AG04450 (cell line): ENCODE results near the gene CHRNG. TPM values are rescaled to one million over a fixed set of nuclear protein-coding genes. Genes with fewer than 3 reads are reported as not detected.

Experiments used
- CTCF ChIA-PET: fragments of 300-600, 350-600 bp; formaldehyde crosslinking; extraction: SDS; loops from one replicate; lab custom pipeline; 2022; ENCODE audit warnings: antibody characterized with exemption, inconsistent platforms; lab: Charles Lee
- POLR2A ChIA-PET: fragments of 350-600 bp; formaldehyde crosslinking; extraction: SDS; loops from one replicate; lab custom pipeline; 2021; ENCODE audit warnings: antibody characterized with exemption, inconsistent platforms; lab: Yijun Ruan, JAX
- DNase-seq: peaks from one replicate; pipeline ENCODE4 v3.0.0-alpha.2; 2011; ENCODE audit warnings: low read depth, low spot score
- H3K27ac ChIP-seq: one replicate; pipeline ENCODE4 v1.5.1; 2012; ENCODE audit warnings: low read depth, low read length, control low read depth
- H3K27me3 ChIP-seq: one replicate; pipeline ENCODE4 v1.6.0; 2012; ENCODE audit warnings: low read length; ENCODE audit not compliant: control insufficient read depth, insufficient read depth
- H3K4me3 ChIP-seq: 2 replicates; pipeline ENCODE4 v1.5.1; 2011; ENCODE audit warnings: mild to moderate bottlenecking, low read depth, low read length, control low read depth
- H3K9me3 ChIP-seq: 2 replicates; pipeline ENCODE4 v1.5.1; 2012; ENCODE audit warnings: low read length; ENCODE audit not compliant: control insufficient read depth, insufficient read depth
- CTCF ChIP-seq: IDR thresholded peaks from 2 replicates; pipeline ENCODE4 v1.5.1; 2011; ENCODE audit warnings: low read depth, low read length, control low read depth, inconsistent platforms
- polyA plus RNA-seq: library from polyadenylated mRNA; depleted of rRNA; stranded (reverse); fragments of >200 nt; gene quantifications from 2 replicates; pipeline ENCODE4 v1.2.3, GENCODE V29; 2011

Gene CHRNG
- polyA plus RNA-seq, 1 experiment = not detected

- DNase-seq = no peak
- POLR2A ChIA-PET = no interaction called here
- CTCF ChIA-PET = no interaction called here
- no peak for TF ChIP-seq CTCF
- Histone ChIP-seq H3K9me3 (no peaks in the 10 kb centered on the region; the same call in 1 of the 2 replicates), H3K4me3 (no peak overlapping the region), H3K27ac (no peak overlapping the region), H3K27me3 (peaks cover 6% of the 10 kb centered on the region)
Measured at GRCh38 chr2:232543928-232544631, 4.6 kb downstream of the CHRNG start.

- no peak for TF ChIP-seq CTCF
- DNase-seq = no peak
- ChIA-PET POLR2A (no interaction called here), CTCF (interaction anchor here (0.7 kb wide), 1 partner anchor 220 kb away, joined by 3 read pairs; no protein-coding TSS in a partner anchor)
- no peak overlapping the region for H3K27ac ChIP-seq
- peaks cover 2% of the 10 kb centered on the region for H3K27me3 ChIP-seq
- no peaks in the 10 kb centered on the region; the same call in 1 of the 2 replicates for H3K9me3 ChIP-seq
- no peak overlapping the region for H3K4me3 ChIP-seq
Measured at GRCh38 chr2:232544674-232545073, 5.2 kb downstream of the CHRNG start.

GRCh38 chr2:232545511-232546375, 6.3 kb downstream of the CHRNG start:
- no peaks in the 10 kb centered on the region for H3K27me3 ChIP-seq
- no peak for TF ChIP-seq CTCF
- POLR2A ChIA-PET = no interaction called here
- H3K27ac ChIP-seq = no peak overlapping the region
- no peak for DNase-seq
- H3K4me3 ChIP-seq = no peak overlapping the region
- H3K9me3 ChIP-seq = no peaks in the 10 kb centered on the region; the same call in 1 of the 2 replicates
- CTCF ChIA-PET = interaction anchor here (0.6 kb wide), 1 partner anchor 61 kb away, joined by 3 read pairs; no protein-coding TSS in a partner anchor

- no peak for DNase-seq
- Histone ChIP-seq H3K27me3 (no peaks in the 10 kb centered on the region), H3K27ac (no peak overlapping the region), H3K4me3 (no peak overlapping the region), H3K9me3 (no peaks in the 10 kb centered on the region; the same call in 1 of the 2 replicates)
- ChIA-PET POLR2A (no interaction called here), CTCF (no interaction called here)
- no peak for TF ChIP-seq CTCF
Measured at GRCh38 chr2:232547991-232548390, 8.5 kb downstream of the CHRNG start.
